Adrenal gland (tissue), 5 donors: ENCODE measurements around the gene HOPX.

Source experiments
- CTCF ChIP-seq, 6 experiments: fragments of 450-650 bp in 4 of 6; fragments of 200-600 bp in 2 of 6; sonication (generic) in 1 of 6; IDR thresholded peaks; 1 replicate in 5 of 6; 2 replicates in 1 of 6; pipeline versions ENCODE4 v1.5.1 to v1.8.0; 2016 to 2021; ENCODE audit warnings: antibody characterized with exemption in 6 of 6, mild to moderate bottlenecking in 2 of 6, moderate library complexity in 1 of 6
- POLR2A ChIP-seq, 2 donors: fragments of 450-650 bp; IDR thresholded peaks; one replicate each; pipeline ENCODE4 v1.6.1; 2017; ENCODE audit warnings: antibody characterized with exemption in 2 of 2, mild to moderate bottlenecking in 2 of 2, moderate library complexity in 1 of 2
- donor health status: DM: no; HTN: no; CAD: no.

GRCh38 chr4:56668267-56668666 is 12.8 kb downstream of the HOPX start:
- TF ChIP-seq POLR2A (IDR thresholded peaks at IDR 0.05) (no peak), CTCF (IDR thresholded peaks at IDR 0.05) (peak in 4 of 6 experiments; percentile 21 to 36 (median 25))
